Stimulated activated CD4-positive, alpha-beta T cell treated with anti-CD3 and anti-CD28 coated beads, TNF-alpha, amount 100 ng/mL, for 48 hours (primary cell): ENCODE measurements around the gene POU2F1.
"Not testable (repeated sequence)": the region's sequence is repeated elsewhere in the genome, so short reads cannot be mapped to it uniquely, and the experiment has no call there.

Source experiments
- DNase-seq, 3 donors: peaks; one replicate each; pipeline ENCODE4 v3.0.0-alpha.2; 2020; ENCODE audit warnings: low read depth in 3 of 3

POU2F1 gene

GRCh38 chr1:167314671-167315070 is 94.0 kb downstream of the POU2F1 start:
- DNase-seq = no peak

DNA sequence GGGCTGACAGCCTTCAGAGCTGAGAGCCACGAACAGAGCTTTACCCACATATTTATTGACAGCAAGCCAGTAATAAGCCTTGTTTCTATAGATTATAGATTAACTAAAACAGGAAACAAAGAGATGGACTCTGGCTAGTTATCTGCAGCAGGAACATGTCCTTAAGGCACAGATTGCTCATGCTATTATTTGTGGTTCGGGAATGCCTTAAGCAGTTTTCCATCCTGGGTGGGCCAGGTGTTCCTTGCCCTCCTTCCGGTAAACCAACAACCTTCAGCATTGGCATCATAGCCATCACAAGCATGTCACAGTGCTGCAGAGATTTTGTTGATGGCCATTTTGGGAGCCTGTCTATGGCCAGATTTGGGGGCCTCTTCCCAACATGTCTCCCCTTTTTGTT is 96.8 kb downstream of the POU2F1 start:
- DNase-seq = no peak

GRCh38 chr1:167319206-167319605 is 98.5 kb downstream of the POU2F1 start:
- DNase-seq = not testable (repeated sequence)

DNA sequence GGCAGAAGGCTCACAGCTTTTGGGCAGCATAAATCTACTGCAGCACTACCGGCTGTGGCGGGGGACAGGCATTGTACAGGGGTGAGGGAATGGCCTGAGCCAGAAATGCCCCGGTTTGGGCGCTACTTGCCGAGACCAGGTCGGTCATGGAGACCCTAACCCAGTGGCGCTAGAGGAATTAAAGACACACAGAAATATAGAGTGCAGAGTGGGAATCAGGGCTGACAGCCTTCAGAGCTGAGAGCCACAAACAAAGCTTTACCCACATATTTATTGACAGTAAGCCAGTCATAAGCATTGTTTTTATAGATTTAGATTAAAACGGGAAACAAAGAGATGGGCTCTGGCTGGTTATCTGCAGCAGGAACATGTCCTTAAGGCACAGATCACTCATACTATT is 101.8 kb downstream of the POU2F1 start:
- DNase-seq = no peak

DNA sequence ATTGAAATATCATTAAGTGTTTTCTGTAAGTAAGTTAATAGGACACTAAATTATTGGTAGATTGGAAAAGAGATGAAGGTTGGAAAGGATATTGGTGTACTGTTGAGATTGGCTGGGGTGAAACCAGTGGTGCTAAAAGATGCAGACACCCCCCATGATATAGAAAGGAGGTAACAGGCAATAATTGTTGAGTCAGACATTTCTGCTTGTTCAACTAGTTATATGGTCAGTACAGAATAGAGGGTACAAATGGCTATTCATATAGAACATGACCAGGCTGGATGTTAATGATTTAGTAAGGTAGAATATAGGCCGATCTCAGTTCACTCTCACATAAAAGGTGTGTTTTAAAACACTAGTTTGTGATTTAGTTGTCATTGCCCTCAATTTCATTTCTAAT is 104.5 kb downstream of the POU2F1 start:
- no peak for DNase-seq

DNA sequence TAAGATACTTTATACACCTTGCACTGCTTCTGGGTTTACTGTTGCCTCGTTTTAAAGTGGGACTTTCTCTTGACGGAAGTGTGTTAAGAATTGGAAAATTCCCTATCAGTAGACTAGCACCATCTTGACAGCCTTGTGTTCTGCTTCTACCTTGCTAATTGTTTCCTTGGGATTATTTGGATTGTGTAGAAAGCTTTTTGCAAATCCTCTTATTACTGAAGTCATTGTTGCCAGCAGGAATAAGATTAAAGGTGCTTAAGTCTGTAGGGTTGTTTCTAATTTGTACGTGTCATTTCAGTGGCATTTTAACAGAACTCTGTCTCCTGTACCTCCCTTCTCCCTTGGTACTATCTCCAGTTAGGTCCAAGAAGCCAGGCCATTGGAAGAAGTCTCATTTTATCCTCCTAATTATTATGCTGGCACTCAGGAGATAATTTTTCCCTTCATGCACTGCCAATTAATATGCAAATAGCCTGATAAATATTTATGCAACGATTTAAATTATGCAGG is 107.7 kb downstream of the POU2F1 start:
- DNase-seq = no peak

DNA sequence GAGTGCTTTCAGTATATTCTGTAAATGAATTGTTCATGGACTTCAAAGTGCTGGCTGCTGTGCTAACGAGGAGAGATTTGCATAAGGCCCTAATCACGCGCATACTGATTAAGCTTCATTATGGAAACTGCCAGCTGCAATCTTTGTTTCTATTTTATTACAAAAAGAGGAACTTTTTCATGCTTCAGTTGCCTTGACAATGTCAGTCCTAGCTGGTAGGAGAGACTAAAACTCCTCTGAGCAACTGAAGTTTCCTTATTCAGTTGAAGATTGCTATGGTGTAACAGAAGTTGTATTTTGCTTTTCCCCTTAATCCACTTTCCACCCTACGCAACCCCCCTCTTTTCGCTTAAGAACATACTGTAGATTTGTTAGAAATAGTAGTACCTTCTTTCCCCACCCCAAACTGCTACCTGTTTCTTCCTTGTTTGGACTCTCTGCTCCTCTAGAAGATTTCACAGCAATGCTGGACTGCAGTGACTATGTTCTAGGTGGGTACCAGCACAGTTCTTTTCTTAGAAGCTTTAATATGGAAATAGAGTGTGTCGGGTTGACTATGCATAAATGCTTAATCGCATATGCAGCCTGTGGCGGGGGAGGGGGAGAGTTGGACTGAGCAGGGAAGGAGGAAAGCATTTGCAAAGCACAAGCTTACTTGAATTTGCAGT is 108.3 kb downstream of the POU2F1 start:
- DNase-seq = no peak

GRCh38 chr1:167330601-167331293 is 110.1 kb downstream of the POU2F1 start:
- DNase-seq = no peak

GRCh38 chr1:167331650-167332049 is 111.0 kb downstream of the POU2F1 start:
- DNase-seq = no peak

- DNase-seq = no peak
These were observed 111.8 kb downstream of the POU2F1 start for GRCh38 chr1:167332503-167332902.

- no peak for DNase-seq
These were observed 112.4 kb downstream of the POU2F1 start for GRCh38 chr1:167333124-167333523.

DNA sequence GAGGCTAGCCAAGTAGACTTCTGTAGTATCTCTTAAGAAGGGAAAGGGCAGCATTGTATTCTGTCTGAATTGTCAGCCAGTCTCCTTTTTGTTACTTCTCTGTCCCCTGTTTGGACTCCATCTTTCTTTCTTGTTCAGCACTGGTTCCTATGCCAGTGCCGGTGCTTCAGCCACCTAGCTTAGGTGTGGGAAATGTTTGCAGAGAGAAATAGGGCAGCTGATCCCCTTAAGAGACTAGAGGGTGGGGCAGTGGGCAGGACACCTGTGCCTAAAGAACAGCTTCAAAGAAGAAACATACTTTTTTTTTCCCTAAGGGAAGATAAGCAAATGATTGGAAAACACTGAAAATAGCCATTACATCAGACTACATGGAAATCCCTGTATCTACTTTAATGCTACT is 113.0 kb downstream of the POU2F1 start:
- DNase-seq = no peak

DNA sequence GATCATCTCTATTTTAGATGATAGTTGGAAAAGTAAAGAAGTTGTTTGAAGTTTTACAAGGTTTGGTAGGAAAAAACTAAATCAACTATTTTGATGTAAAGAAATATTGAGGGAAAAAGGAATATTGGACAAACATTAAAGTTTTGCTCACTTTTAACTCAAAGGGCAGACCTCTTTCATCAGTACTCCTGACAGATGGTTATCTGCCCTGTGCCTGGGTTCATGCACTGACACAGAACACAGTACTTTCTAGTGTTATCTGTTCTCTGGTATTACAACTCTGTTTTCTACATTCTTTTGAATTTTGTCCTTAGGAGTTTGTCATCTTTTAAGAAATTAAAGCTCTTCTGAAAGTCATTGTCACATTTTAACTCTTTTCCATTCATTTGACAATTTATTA is 118.7 kb downstream of the POU2F1 start:
- no peak for DNase-seq

- no peak for DNase-seq
These were observed 122.2 kb downstream of the POU2F1 start for GRCh38 chr1:167342846-167343245.

GRCh38 chr1:167344112-167344511 is 123.4 kb downstream of the POU2F1 start:
- DNase-seq = no peak

- no peak for DNase-seq
These were observed 124.1 kb downstream of the POU2F1 start for GRCh38 chr1:167344615-167345385.

- DNase-seq = no peak
These were observed 124.7 kb downstream of the POU2F1 start for GRCh38 chr1:167345386-167345733.

GRCh38 chr1:167357305-167357704 is 136.6 kb downstream of the POU2F1 start:
- DNase-seq = no peak

DNA sequence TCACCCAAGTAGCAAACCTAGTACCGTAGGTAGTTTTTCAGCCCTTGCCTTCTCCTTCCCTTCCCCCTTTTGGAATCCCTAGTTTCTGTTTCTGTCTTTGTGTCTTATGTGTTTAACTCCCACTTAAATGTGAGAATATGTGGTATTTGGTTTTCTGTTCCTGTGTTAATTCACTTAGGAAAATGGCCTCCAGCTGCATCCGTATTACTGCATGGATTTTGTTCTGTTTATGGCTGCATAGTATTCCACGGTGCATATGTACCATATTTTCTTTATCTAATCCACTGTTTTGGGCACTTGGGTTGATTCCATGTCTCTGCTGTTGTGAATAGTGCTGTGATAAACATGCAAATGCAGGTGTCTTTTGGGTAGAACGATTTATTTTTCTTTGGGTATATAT is 138.6 kb downstream of the POU2F1 start:
- DNase-seq = no peak

DNA sequence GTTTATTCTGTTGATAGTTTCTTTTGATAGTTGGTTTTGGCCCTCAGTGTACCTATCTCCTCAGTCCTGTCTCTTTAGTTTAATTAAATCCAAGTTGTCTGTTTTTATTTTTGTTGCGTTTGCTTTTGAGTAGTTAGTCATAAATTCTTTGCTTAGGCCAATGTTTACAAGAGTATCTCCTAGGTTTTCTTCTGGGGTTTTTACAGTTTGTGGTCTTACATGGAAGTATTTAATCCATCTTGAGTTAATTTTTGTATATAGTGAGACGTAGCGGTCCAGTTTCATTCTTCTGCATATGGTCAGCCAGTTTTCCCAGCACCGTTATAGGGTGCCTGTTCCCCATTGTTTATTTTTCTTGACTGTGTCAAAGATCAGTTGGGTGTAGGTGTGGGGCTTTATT is 139.4 kb downstream of the POU2F1 start:
- DNase-seq = no peak

GRCh38 chr1:167362638-167363037 is 142.0 kb downstream of the POU2F1 start:
- DNase-seq = no peak

DNA sequence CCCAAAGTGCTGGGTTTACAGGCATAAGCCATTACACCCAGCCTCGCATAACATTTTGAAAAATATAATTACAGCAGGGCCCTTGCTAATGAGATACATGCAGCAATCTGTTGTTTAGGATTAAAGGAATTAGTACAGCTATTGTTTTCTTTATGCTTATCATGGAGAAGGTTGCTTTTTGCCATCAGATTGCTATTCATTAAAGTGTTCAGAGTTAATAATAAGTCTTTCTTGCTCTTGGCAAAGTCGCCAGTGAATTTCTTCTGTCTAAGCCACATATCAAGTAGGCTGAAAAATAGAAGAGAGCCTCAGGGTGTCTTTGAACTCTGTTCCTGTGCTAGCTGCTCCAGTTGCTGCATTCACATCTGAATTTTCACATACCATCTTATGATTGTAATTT is 144.1 kb downstream of the POU2F1 start:
- no peak for DNase-seq

DNA sequence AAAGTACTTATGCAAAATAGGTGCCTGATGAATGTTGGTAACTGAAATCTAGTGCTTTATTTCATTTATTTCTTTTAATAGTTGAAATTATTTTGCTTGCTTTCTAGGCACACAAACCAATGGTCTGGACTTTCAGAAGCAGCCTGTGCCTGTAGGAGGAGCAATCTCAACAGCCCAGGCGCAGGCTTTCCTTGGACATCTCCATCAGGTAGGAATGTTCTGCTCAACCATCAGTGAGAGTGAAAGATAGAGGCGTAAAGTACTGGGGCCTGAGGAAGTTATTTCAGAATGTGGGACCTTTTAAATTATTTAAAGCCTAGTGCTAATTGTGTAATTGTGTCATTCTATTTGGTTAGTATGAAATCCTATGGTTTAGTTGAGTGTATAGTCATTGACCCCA is 144.7 kb downstream of the POU2F1 start:
- no peak for DNase-seq
